SK-N-SH treated with all-trans-retinoic acid at 6 μM for 48 hours (cell line): Measurements from ENCODE around the gene CHKA.

Experiments used
- CREB5 ChIP-seq: fragments of 250-450 bp; sonication (Bioruptor Pico); IDR thresholded peaks from 2 replicates; pipeline ENCODE4 v1.5.1; 2020; ENCODE audit warnings: low read depth, mild to moderate bottlenecking, moderate library complexity
- PATZ1 ChIP-seq: fragments of 250-450 bp; sonication (Bioruptor Pico); IDR thresholded peaks from 2 replicates; pipeline ENCODE4 v1.8.0; 2020; ENCODE audit warnings: mild to moderate bottlenecking, moderate library complexity, borderline replicate concordance
- RARB ChIP-seq: fragments of 250-450 bp; sonication (Bioruptor Pico); IDR thresholded peaks from 2 replicates; pipeline ENCODE4 v1.8.0; 2021; ENCODE audit warnings: mild to moderate bottlenecking, moderate library complexity
- TOX ChIP-seq: fragments of 250-450 bp; sonication (Bioruptor Pico); IDR thresholded peaks from 2 replicates; pipeline ENCODE4 v1.8.0; 2021; ENCODE audit warnings: mild to moderate bottlenecking, moderate library complexity, borderline replicate concordance

- no peak for TF ChIP-seq TOX (CRISPR knock-in tag)
- TF ChIP-seq CREB5 (CRISPR knock-in tag) = no peak
- TF ChIP-seq RARB = no peak
- no peak for TF ChIP-seq PATZ1 (CRISPR knock-in tag)
These were observed 112.5 kb downstream of the CHKA start for GRCh38 chr11:68008381-68009337.
